Measurements from ENCODE around the gene CCR2.
"Not testable (repeated sequence)": the region's sequence is repeated elsewhere in the genome, so short reads cannot be mapped to it uniquely, and the experiment has no call there.

Gene CCR2

DNA sequence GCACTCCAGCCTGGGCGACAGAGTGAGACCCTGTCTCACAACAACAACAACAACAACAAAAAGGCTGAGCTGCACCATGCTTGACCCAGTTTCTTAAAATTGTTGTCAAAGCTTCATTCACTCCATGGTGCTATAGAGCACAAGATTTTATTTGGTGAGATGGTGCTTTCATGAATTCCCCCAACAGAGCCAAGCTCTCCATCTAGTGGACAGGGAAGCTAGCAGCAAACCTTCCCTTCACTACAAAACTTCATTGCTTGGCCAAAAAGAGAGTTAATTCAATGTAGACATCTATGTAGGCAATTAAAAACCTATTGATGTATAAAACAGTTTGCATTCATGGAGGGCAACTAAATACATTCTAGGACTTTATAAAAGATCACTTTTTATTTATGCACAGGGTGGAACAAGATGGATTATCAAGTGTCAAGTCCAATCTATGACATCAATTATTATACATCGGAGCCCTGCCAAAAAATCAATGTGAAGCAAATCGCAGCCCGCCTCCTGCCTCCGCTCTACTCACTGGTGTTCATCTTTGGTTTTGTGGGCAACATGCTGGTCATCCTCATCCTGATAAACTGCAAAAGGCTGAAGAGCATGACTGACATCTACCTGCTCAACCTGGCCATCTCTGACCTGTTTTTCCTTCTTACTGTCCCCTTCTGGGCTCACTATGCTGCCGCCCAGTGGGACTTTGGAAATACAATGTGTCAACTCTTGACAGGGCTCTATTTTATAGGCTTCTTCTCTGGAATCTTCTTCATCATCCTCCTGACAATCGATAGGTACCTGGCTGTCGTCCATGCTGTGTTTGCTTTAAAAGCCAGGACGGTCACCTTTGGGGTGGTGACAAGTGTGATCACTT lies 18.8 kb downstream of the CCR2 start:
- Mint-ChIP-seq H3K9me3 (no peaks in the 10 kb centered on the region), H3K4me3 (peak overlapping the region; percentile 82 to 83), H3K36me3 (ENCODE audit: insufficient read depth) (peaks cover 36% of the 10 kb centered on the region), H3K27me3 (no peaks in the 10 kb centered on the region), H3K27ac (peak overlapping the region; percentile 89 to 92), H3K4me1 (ENCODE audit: low read depth in 2 of 2) (peaks cover 62 to 84% of the 10 kb centered on the region in 2 donors)
- DNase-seq (peak; percentile 33 to 43 (median 38)), ATAC-seq (replicated peaks) (peak; percentile 40)

DNA sequence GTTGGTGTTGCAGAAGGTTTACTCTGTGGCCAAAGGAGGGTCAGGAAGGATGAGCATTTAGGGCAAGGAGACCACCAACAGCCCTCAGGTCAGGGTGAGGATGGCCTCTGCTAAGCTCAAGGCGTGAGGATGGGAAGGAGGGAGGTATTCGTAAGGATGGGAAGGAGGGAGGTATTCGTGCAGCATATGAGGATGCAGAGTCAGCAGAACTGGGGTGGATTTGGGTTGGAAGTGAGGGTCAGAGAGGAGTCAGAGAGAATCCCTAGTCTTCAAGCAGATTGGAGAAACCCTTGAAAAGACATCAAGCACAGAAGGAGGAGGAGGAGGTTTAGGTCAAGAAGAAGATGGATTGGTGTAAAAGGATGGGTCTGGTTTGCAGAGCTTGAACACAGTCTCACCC lies 20.8 kb downstream of the CCR2 start:
- peaks cover 41% of the 10 kb centered on the region for H3K36me3 Mint-ChIP-seq (ENCODE audit: insufficient read depth)
- H3K27ac Mint-ChIP-seq: peak overlapping the region; percentile 89 to 92
- H3K4me1 Mint-ChIP-seq (ENCODE audit: low read depth in 2 of 2): peaks cover 49 to 70% of the 10 kb centered on the region in 2 donors
- DNase-seq (no peak), ATAC-seq (replicated peaks) (no peak)
- H3K9me3 Mint-ChIP-seq: no peaks in the 10 kb centered on the region
- H3K27me3 Mint-ChIP-seq: no peaks in the 10 kb centered on the region
- peak overlapping the region; percentile 82 to 83 for H3K4me3 Mint-ChIP-seq

DNA sequence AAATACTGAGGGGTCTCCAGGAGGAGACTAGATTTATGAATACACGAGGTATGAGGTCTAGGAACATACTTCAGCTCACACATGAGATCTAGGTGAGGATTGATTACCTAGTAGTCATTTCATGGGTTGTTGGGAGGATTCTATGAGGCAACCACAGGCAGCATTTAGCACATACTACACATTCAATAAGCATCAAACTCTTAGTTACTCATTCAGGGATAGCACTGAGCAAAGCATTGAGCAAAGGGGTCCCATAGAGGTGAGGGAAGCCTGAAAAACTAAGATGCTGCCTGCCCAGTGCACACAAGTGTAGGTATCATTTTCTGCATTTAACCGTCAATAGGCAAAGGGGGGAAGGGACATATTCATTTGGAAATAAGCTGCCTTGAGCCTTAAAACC lies 21.3 kb downstream of the CCR2 start:
- no peak for DNase-seq
- Mint-ChIP-seq H3K9me3 (no peaks in the 10 kb centered on the region), H3K27me3 (no peaks in the 10 kb centered on the region), H3K27ac (peak overlapping the region; percentile 89 to 92), H3K36me3 (ENCODE audit: insufficient read depth) (peaks cover 41% of the 10 kb centered on the region), H3K4me3 (peak overlapping the region; percentile 82 to 83), H3K4me1 (ENCODE audit: low read depth in 2 of 2) (peaks cover 47 to 69% of the 10 kb centered on the region in 2 donors)
- no peak for ATAC-seq (replicated peaks)

DNA sequence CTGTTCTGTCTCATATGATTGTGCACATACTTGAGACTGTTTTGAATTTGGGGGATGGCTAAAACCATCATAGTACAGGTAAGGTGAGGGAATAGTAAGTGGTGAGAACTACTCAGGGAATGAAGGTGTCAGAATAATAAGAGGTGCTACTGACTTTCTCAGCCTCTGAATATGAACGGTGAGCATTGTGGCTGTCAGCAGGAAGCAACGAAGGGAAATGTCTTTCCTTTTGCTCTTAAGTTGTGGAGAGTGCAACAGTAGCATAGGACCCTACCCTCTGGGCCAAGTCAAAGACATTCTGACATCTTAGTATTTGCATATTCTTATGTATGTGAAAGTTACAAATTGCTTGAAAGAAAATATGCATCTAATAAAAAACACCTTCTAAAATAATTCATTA lies 21.9 kb downstream of the CCR2 start:
- peak; percentile 52 for ATAC-seq (replicated peaks)
- Mint-ChIP-seq H3K4me1 (ENCODE audit: low read depth in 2 of 2) (peaks cover 52 to 71% of the 10 kb centered on the region in 2 donors), H3K36me3 (ENCODE audit: insufficient read depth) (peaks cover 41% of the 10 kb centered on the region), H3K9me3 (no peaks in the 10 kb centered on the region), H3K27me3 (no peaks in the 10 kb centered on the region), H3K4me3 (peak overlapping the region; percentile 82 to 83), H3K27ac (peak overlapping the region; percentile 89 to 92)
- DNase-seq: no peak

GRCh38 chr3:46378426-46378942 lies 24.6 kb downstream of the CCR2 start:
- peaks cover 50 to 60% of the 10 kb centered on the region in 2 donors for H3K4me1 Mint-ChIP-seq (ENCODE audit: low read depth in 2 of 2)
- H3K36me3 Mint-ChIP-seq (ENCODE audit: insufficient read depth): peaks cover 27% of the 10 kb centered on the region
- H3K27ac Mint-ChIP-seq: peak overlapping the region in 1 of 2 donors; percentile 56
- no peaks in the 10 kb centered on the region for H3K9me3 Mint-ChIP-seq
- DNase-seq (peak; percentile 52 to 58 (median 55)), ATAC-seq (replicated peaks) (peak; percentile 33)
- no peaks in the 10 kb centered on the region for H3K27me3 Mint-ChIP-seq
- peak overlapping the region; percentile 2 for H3K4me3 Mint-ChIP-seq

GRCh38 chr3:46380471-46381221 lies 26.7 kb downstream of the CCR2 start:
- Mint-ChIP-seq H3K9me3 (no peaks in the 10 kb centered on the region), H3K4me3 (peak overlapping the region; percentile 37 to 56), H3K27ac (peak overlapping the region; percentile 16 to 86), H3K36me3 (ENCODE audit: insufficient read depth) (peaks cover 12% of the 10 kb centered on the region), H3K27me3 (no peaks in the 10 kb centered on the region), H3K4me1 (ENCODE audit: low read depth in 2 of 2) (peaks cover 37 to 47% of the 10 kb centered on the region in 2 donors)
- DNase-seq (no peak), ATAC-seq (replicated peaks) (peak; percentile 53)

DNA sequence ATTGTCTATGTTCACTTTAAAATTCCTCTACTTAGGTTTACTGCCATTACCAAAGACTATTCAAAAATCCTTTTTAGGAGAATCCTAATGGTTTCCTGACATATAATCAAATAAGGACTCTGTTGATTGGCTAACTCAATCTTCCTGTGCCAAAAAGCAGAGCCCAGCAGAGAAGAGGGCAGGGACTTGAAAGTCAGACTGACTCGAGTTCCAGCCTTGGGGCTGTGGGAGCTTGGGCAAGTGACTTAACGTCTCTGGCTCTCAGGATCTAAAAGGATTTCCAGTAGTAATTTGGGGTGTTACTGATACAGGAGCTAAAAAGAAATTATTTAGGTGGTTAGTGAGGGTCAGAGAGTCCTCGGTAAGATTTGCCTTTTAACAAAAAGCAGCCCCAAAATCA lies 27.7 kb downstream of the CCR2 start:
- ATAC-seq (replicated peaks) (no peak), DNase-seq (no peak)
- H3K4me1 Mint-ChIP-seq (ENCODE audit: low read depth in 2 of 2): peaks cover 33 to 40% of the 10 kb centered on the region in 2 donors
- no peaks in the 10 kb centered on the region for H3K9me3 Mint-ChIP-seq
- peak overlapping the region in 1 of 2 donors; percentile 86 for H3K27ac Mint-ChIP-seq
- no peak overlapping the region for H3K4me3 Mint-ChIP-seq
- no peaks in the 10 kb centered on the region for H3K27me3 Mint-ChIP-seq
- H3K36me3 Mint-ChIP-seq (ENCODE audit: insufficient read depth): peaks cover 12% of the 10 kb centered on the region

- H3K27me3 Mint-ChIP-seq: no peaks in the 10 kb centered on the region
- H3K9me3 Mint-ChIP-seq: no peaks in the 10 kb centered on the region
- ATAC-seq (replicated peaks) (peak; percentile 28), DNase-seq (no peak)
- H3K36me3 Mint-ChIP-seq (ENCODE audit: insufficient read depth): peaks cover 5% of the 10 kb centered on the region
- peak overlapping the region in 1 of 2 donors; percentile 29 for H3K27ac Mint-ChIP-seq
- H3K4me3 Mint-ChIP-seq: peak overlapping the region in 1 of 2 donors; percentile 22
- peaks cover 23 to 28% of the 10 kb centered on the region in 2 donors for H3K4me1 Mint-ChIP-seq (ENCODE audit: low read depth in 2 of 2)
These were observed 29.5 kb downstream of the CCR2 start for GRCh38 chr3:46383211-46383950.

- Mint-ChIP-seq H3K27ac (peak overlapping the region in 1 of 2 donors; percentile 29), H3K9me3 (no peaks in the 10 kb centered on the region), H3K36me3 (ENCODE audit: insufficient read depth) (peaks cover 5% of the 10 kb centered on the region), H3K27me3 (no peaks in the 10 kb centered on the region), H3K4me1 (ENCODE audit: low read depth in 2 of 2) (peaks cover 22 to 26% of the 10 kb centered on the region in 2 donors), H3K4me3 (peak overlapping the region in 1 of 2 donors; percentile 22)
- ATAC-seq (replicated peaks) (peak; percentile 7), DNase-seq (no peak)
These were observed 30.0 kb downstream of the CCR2 start for GRCh38 chr3:46383951-46384330.

DNA sequence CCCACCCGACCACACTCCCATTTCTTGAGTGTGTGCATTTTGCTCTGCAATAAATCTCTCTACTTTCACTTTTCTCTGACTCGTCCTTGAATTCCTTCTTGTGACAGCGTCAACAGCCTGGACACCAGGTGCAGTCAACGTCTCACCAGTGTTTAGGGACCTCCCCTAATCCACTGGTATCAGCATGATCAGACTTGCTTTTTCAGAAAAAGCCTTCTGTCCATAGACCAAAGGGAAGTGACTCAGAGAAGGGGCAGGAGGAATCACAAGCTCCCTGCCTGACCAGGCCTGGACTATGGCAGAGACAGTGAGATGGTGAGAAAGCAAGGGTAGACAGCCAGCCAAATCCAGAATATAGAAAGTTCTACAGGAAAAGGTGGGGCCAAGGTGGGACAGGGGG lies 32.3 kb downstream of the CCR2 start:
- ATAC-seq (replicated peaks) (no peak), DNase-seq (no peak)
- Mint-ChIP-seq H3K36me3 (ENCODE audit: insufficient read depth) (no peaks in the 10 kb centered on the region), H3K4me3 (no peak overlapping the region), H3K4me1 (ENCODE audit: low read depth in 2 of 2) (peaks cover 11 to 13% of the 10 kb centered on the region in 2 donors), H3K9me3 (no peaks in the 10 kb centered on the region), H3K27ac (no peak overlapping the region), H3K27me3 (no peaks in the 10 kb centered on the region)

GRCh38 chr3:46388847-46389246 lies 34.9 kb downstream of the CCR2 start:
- not testable (repeated sequence) for DNase-seq; H3K4me3 Mint-ChIP-seq; H3K4me1 Mint-ChIP-seq (ENCODE audit: low read depth in 2 of 2); ATAC-seq (replicated peaks); H3K36me3 Mint-ChIP-seq (ENCODE audit: insufficient read depth); H3K9me3 Mint-ChIP-seq; H3K27ac Mint-ChIP-seq; H3K27me3 Mint-ChIP-seq

- ATAC-seq (replicated peaks): no peak
- no peak overlapping the region for H3K4me3 Mint-ChIP-seq
- H3K36me3 Mint-ChIP-seq (ENCODE audit: insufficient read depth): peaks cover 3% of the 10 kb centered on the region
- H3K27me3 Mint-ChIP-seq: no peaks in the 10 kb centered on the region
- DNase-seq: no peak
- H3K4me1 Mint-ChIP-seq (ENCODE audit: low read depth in 2 of 2): no peaks in the 10 kb centered on the region
- no peaks in the 10 kb centered on the region for H3K9me3 Mint-ChIP-seq
- H3K27ac Mint-ChIP-seq: no peak overlapping the region
These were observed 35.4 kb downstream of the CCR2 start for GRCh38 chr3:46389306-46389705.

- not testable (repeated sequence) for DNase-seq; H3K27ac Mint-ChIP-seq; H3K9me3 Mint-ChIP-seq; H3K4me1 Mint-ChIP-seq (ENCODE audit: low read depth in 2 of 2); H3K27me3 Mint-ChIP-seq; ATAC-seq (replicated peaks); H3K4me3 Mint-ChIP-seq; H3K36me3 Mint-ChIP-seq (ENCODE audit: insufficient read depth)
These were observed 37.6 kb downstream of the CCR2 start for GRCh38 chr3:46391526-46391925.

Measured in effector memory CD8-positive, alpha-beta T cell (primary cell).